ENCODE measurements around the gene DGKI. TPM values are rescaled to one million over a fixed set of nuclear protein-coding genes. Genes with fewer than 3 reads are reported as not detected.

DGKI gene
- total and polyA plus RNA-seq, 8 donors: under 0.01 to 5.1 (median 0.20) TPM; not detected in 3

DNA sequence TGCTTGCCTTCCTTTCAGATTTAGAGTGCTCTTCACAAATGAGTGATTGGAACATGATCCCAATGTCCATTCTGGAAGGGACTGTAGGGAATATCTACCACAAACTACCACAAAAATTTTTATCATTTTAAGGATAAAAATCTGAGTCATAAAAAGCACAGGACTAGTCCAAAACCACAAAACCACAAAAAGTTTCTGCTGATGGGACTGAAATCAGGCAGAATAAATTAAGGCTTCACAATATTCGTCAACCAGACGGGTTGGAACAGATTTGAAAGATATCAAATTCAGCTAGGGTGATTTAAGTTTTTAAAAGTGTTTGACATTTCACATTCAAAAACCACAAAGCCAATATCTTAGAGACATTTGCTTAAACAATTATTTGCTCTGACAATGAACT is 403.2 kb downstream of the DGKI start:
- Histone ChIP-seq H3K27me3 (no peaks in the 10 kb centered on the region), H3K36me3 (no peaks in the 10 kb centered on the region), H3K4me1 (no peaks in the 10 kb centered on the region), H3K9me3 (no peaks in the 10 kb centered on the region), H3K27ac (no peak overlapping the region), H3K4me3 (no peak overlapping the region)
- TF ChIP-seq POLR2AphosphoS5 (IDR thresholded peaks at IDR 0.05) (no peak), EP300 (IDR thresholded peaks at IDR 0.05) (no peak), POLR2A (IDR thresholded peaks at IDR 0.05) (no peak)
- TF ChIP-seq, protein P1, sequence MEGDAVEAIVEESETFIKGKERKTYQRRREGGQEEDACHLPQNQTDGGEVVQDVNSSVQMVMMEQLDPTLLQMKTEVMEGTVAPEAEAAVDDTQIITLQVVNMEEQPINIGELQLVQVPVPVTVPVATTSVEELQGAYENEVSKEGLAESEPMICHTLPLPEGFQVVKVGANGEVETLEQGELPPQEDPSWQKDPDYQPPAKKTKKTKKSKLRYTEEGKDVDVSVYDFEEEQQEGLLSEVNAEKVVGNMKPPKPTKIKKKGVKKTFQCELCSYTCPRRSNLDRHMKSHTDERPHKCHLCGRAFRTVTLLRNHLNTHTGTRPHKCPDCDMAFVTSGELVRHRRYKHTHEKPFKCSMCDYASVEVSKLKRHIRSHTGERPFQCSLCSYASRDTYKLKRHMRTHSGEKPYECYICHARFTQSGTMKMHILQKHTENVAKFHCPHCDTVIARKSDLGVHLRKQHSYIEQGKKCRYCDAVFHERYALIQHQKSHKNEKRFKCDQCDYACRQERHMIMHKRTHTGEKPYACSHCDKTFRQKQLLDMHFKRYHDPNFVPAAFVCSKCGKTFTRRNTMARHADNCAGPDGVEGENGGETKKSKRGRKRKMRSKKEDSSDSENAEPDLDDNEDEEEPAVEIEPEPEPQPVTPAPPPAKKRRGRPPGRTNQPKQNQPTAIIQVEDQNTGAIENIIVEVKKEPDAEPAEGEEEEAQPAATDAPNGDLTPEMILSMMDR (IDR thresholded peaks at IDR 0.05): no peak
- 15 to 39% (median 32%) methylated on average over 2 of the region's 2 CpGs for WGBS, 5 donors
- intact Hi-C loops (cut with DNase I; ENCODE audit: low total_unique reads): no loop called here
- DNase-seq: no peak

DNA sequence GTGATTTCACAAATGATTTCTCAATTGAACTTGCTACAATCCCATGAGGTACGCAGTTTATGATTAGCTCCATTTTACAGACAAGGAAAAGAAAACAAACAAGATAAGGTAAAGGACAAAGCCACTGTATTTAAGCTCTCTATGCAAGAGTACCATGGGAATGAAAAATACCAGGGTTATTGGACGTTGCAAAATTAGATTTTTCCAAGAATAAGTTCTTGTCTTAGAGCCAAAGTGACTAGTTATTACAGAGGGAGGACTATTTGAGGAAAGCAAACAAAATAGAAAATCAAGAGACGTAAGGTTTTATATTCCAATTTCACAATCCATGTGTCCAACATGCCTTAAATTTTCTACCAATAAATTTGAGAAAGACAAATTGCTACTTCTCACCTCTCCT is 405.3 kb downstream of the DGKI start:
- H3K27me3 ChIP-seq: no peaks in the 10 kb centered on the region
- DNase-seq: no peak
- intact Hi-C loops (cut with DNase I; ENCODE audit: low total_unique reads): no loop called here
- no peaks in the 10 kb centered on the region for H3K36me3 ChIP-seq
- no peak overlapping the region for H3K27ac ChIP-seq
- no peaks in the 10 kb centered on the region for H3K4me1 ChIP-seq
- 70 to 75% (median 73%) methylated on average over 3 of the region's 3 CpGs for WGBS, 5 donors
- no peaks in the 10 kb centered on the region for H3K9me3 ChIP-seq
- TF ChIP-seq POLR2A (IDR thresholded peaks at IDR 0.05): no peak
- no peak for TF ChIP-seq EP300 (IDR thresholded peaks at IDR 0.05)
- TF ChIP-seq POLR2AphosphoS5 (IDR thresholded peaks at IDR 0.05): no peak
- TF ChIP-seq, protein P1 (IDR thresholded peaks at IDR 0.05): no peak
- no peak overlapping the region for H3K4me3 ChIP-seq

GRCh38 chr7:137439829-137440825 is 406.6 kb downstream of the DGKI start:
- H3K9me3 ChIP-seq: no peaks in the 10 kb centered on the region
- H3K27ac ChIP-seq: no peak overlapping the region
- no peaks in the 10 kb centered on the region for H3K4me1 ChIP-seq
- intact Hi-C loops (cut with DNase I; ENCODE audit: low total_unique reads): no loop called here
- H3K4me3 ChIP-seq: no peak overlapping the region
- WGBS, 5 donors: 70 to 76% (median 73%) methylated on average over 6 of the region's 6 CpGs
- no peaks in the 10 kb centered on the region for H3K27me3 ChIP-seq
- H3K36me3 ChIP-seq: no peaks in the 10 kb centered on the region
- TF ChIP-seq, protein P1 (IDR thresholded peaks at IDR 0.05): no peak
- TF ChIP-seq POLR2A (IDR thresholded peaks at IDR 0.05) (no peak), POLR2AphosphoS5 (IDR thresholded peaks at IDR 0.05) (no peak), EP300 (IDR thresholded peaks at IDR 0.05) (no peak)
- DNase-seq: peak in 1 of 2 donors; percentile 60

DNA sequence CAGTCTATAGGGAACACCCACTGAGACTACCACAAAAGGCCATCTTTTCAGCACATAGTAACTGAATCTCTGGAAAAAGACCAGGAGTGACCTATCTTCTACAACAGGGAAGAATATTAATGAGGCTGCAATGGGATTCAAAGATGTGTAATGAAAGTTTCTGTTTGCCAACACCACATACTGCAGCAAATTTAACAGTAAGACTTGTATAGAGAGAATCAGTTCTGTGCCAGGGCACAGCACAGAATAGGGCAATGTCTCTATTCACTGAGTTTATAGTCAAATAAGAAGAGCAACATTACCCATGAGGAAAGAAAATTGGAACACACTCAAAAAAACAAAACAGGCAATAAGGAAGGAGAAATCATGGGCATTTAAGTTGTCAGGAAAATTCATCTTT is 411.8 kb downstream of the DGKI start:
- Histone ChIP-seq H3K4me3 (no peak overlapping the region), H3K36me3 (no peaks in the 10 kb centered on the region), H3K27me3 (no peaks in the 10 kb centered on the region), H3K9me3 (no peaks in the 10 kb centered on the region), H3K4me1 (no peaks in the 10 kb centered on the region), H3K27ac (no peak overlapping the region)
- DNase-seq: peak in 1 of 2 donors; percentile 12
- intact Hi-C loops (cut with DNase I; ENCODE audit: low total_unique reads): no loop called here
- TF ChIP-seq POLR2AphosphoS5 (IDR thresholded peaks at IDR 0.05) (no peak), EP300 (IDR thresholded peaks at IDR 0.05) (no peak), POLR2A (IDR thresholded peaks at IDR 0.05) (no peak)
- TF ChIP-seq, protein P1 (IDR thresholded peaks at IDR 0.05): no peak

All from stomach (tissue), 9 donors.